Osteoblast (primary cell): Measurements from ENCODE around the gene C11orf68. TPM values are rescaled to one million over a fixed set of nuclear protein-coding genes. Genes with fewer than 3 reads are reported as not detected.

Experiments used
- DNase-seq: peaks from one replicate; pipeline ENCODE4 v3.0.0; 2011; ENCODE audit warnings: low spot score, mixed read lengths; ENCODE audit not compliant: insufficient read length; ENCODE audit errors: missing footprints
- H2AFZ ChIP-seq: 2 replicates; pipeline ENCODE4 v1.6.0; 2011; ENCODE audit warnings: mild to moderate bottlenecking, low read length
- H3K27ac ChIP-seq: 2 replicates; pipeline ENCODE4 v1.5.1; 2011; ENCODE audit warnings: mild to moderate bottlenecking, low read depth, low read length, moderate library complexity
- H3K27me3 ChIP-seq: 2 replicates; pipeline ENCODE4 v1.6.0; 2012; ENCODE audit warnings: mild to moderate bottlenecking, control low read depth, inconsistent platforms, low read length, moderate library complexity; ENCODE audit not compliant: insufficient read depth
- H3K36me3 ChIP-seq: 2 replicates; pipeline ENCODE4 v1.5.1; 2011; ENCODE audit warnings: mild to moderate bottlenecking, low read length, control low read depth, moderate library complexity; ENCODE audit not compliant: insufficient read depth
- H3K4me1 ChIP-seq: 2 replicates; pipeline ENCODE4 v1.5.1; 2011; ENCODE audit warnings: mild to moderate bottlenecking, low read length, control low read depth, moderate library complexity; ENCODE audit not compliant: insufficient read depth
- H3K4me2 ChIP-seq: 2 replicates; pipeline ENCODE4 v1.6.0; 2011; ENCODE audit warnings: mild to moderate bottlenecking, low read length; ENCODE audit not compliant: insufficient read depth
- H3K4me3 ChIP-seq: fragments of 200-600 bp; sonication (generic); 3 replicates; pipeline ENCODE4 v1.5.1; 2012; ENCODE audit warnings: mild to moderate bottlenecking, low read length, inconsistent platforms; ENCODE audit not compliant: insufficient read depth
- H3K79me2 ChIP-seq: 2 replicates; pipeline ENCODE4 v1.6.0; 2012; ENCODE audit warnings: mild to moderate bottlenecking, low read length, control low read depth, inconsistent platforms; ENCODE audit not compliant: insufficient read depth
- H3K9me3 ChIP-seq: 2 replicates; pipeline ENCODE4 v1.5.1; 2011; ENCODE audit warnings: low read depth, low read length, control low read depth
- H4K20me1 ChIP-seq: 2 replicates; pipeline ENCODE4 v1.6.0; 2012; ENCODE audit warnings: mild to moderate bottlenecking, low read length, control low read depth; ENCODE audit not compliant: insufficient read depth
- total RNA-seq: library from RNA; depleted of rRNA; stranded (reverse); fragments of >200 nt; gene quantifications from 2 replicates; pipeline ENCODE4 v1.2.3, GENCODE V29; 2012
- TF ChIP-seq, protein P1 (sequence below): IDR thresholded peaks from 2 replicates; pipeline ENCODE4 v1.5.1; 2011; ENCODE audit warnings: mild to moderate bottlenecking, low read depth, low read length, moderate library complexity; ENCODE audit errors: extremely low read depth

The C11orf68 gene
- total RNA-seq, 1 donor, result 32.9 TPM

DNA sequence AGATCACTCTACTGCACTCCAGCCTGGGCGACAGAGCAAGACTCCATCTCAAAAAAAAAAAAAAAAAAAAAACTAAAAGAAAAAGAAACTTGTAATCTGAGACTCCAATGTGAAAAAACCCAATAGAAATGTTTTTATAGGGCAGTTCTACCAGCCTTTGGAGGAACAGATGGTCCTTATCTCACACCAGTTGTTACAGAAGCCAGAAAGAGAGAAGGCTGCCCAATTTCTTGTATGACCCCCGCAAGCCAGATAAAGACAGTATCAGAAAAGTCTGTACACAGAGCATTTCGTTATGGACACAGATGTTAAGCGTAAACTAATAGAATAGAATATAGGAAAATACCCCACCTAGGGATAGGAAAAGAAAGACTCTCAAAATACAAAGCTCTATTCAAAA is 15.2 kb upstream of the C11orf68 start:
- H4K20me1 ChIP-seq, result no peaks in the 10 kb centered on the region
- no peak overlapping the region for H3K4me3 ChIP-seq
- H2AFZ ChIP-seq, result no peak overlapping the region
- TF ChIP-seq, protein P1, sequence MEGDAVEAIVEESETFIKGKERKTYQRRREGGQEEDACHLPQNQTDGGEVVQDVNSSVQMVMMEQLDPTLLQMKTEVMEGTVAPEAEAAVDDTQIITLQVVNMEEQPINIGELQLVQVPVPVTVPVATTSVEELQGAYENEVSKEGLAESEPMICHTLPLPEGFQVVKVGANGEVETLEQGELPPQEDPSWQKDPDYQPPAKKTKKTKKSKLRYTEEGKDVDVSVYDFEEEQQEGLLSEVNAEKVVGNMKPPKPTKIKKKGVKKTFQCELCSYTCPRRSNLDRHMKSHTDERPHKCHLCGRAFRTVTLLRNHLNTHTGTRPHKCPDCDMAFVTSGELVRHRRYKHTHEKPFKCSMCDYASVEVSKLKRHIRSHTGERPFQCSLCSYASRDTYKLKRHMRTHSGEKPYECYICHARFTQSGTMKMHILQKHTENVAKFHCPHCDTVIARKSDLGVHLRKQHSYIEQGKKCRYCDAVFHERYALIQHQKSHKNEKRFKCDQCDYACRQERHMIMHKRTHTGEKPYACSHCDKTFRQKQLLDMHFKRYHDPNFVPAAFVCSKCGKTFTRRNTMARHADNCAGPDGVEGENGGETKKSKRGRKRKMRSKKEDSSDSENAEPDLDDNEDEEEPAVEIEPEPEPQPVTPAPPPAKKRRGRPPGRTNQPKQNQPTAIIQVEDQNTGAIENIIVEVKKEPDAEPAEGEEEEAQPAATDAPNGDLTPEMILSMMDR, result no peak
- no peak for DNase-seq
- no peaks in the 10 kb centered on the region for H3K79me2 ChIP-seq
- H3K27ac ChIP-seq, result no peak overlapping the region
- no peaks in the 10 kb centered on the region for H3K9me3 ChIP-seq
- H3K4me1 ChIP-seq, result peaks cover 15% of the 10 kb centered on the region
- H3K4me2 ChIP-seq, result no peak overlapping the region
- no peaks in the 10 kb centered on the region for H3K27me3 ChIP-seq
- no peaks in the 10 kb centered on the region for H3K36me3 ChIP-seq

DNA sequence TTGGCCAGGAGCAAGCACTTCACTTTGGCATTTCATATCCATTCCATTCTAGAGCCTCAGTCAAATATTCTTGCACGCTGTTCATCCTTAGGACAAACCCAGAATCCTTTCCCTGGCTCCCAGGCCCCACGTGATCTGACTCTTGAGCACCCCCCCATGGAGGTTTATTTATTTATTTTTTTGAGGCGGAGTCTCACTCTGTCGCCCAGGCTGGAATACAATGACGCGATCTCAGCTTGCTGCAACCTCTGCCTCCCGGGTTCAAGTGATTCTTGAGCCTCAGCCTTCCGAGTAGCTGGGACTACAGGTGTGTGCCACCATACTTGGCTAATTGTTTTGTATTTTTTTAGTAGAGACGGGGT is 13.7 kb upstream of the C11orf68 start:
- Histone ChIP-seq H2AFZ (peak overlapping the region; percentile 67), H3K79me2 (no peaks in the 10 kb centered on the region), H3K36me3 (no peaks in the 10 kb centered on the region), H3K4me3 (no peak overlapping the region), H3K9me3 (no peaks in the 10 kb centered on the region), H3K4me2 (peak overlapping the region; percentile 30), H3K27ac (no peak overlapping the region), H3K27me3 (no peaks in the 10 kb centered on the region), H3K4me1 (peaks cover 21% of the 10 kb centered on the region), H4K20me1 (no peaks in the 10 kb centered on the region)
- TF ChIP-seq, protein P1, result peak; percentile 23
- DNase-seq, result peak; percentile 57

DNA sequence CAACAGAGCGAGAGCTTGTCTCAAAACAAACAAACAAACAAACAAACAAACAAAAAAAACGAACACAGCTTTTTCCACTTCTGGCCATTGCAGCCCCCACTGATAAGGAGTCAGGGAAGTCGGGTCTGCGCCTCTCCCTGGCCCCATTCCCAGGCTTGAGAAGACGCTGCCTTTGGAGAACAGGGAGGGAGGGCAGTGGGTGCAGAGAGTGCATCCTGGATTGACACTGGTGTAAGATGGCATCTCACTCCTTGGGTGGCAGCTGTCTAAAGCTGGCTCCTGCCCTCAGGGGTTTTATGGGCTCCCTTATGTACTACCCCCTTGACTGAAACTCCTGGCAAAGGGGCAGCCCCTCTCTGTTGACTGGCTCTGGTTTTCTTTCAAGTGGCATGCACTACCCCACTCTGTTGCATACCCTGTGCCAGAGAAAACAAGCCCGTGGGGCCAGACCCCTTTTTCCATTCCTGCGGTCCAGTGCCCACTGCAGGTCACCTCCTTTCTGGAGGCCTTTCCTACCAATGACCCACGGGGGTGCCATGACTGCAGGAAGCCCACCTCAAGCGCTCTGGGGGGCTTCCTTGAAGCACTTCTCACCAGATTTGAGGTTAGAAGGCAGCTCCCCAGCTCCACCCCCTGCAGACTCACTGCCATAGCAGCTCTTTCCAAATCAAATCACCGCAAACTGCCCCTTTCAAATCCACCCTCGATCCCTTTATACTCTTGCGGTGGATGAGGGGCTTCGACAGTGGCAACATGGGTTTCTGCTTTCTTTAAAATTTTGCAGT is 13.1 kb upstream of the C11orf68 start:
- Histone ChIP-seq H3K4me2 (peak overlapping the region; percentile 30), H3K9me3 (no peaks in the 10 kb centered on the region), H3K4me3 (no peak overlapping the region), H4K20me1 (no peaks in the 10 kb centered on the region), H3K27me3 (no peaks in the 10 kb centered on the region), H3K4me1 (peaks cover 21% of the 10 kb centered on the region), H3K36me3 (no peaks in the 10 kb centered on the region), H3K79me2 (no peaks in the 10 kb centered on the region), H3K27ac (no peak overlapping the region), H2AFZ (peak overlapping the region; percentile 67)
- TF ChIP-seq, protein P1, result peak; percentile 28
- peak; percentile 59 for DNase-seq

DNA sequence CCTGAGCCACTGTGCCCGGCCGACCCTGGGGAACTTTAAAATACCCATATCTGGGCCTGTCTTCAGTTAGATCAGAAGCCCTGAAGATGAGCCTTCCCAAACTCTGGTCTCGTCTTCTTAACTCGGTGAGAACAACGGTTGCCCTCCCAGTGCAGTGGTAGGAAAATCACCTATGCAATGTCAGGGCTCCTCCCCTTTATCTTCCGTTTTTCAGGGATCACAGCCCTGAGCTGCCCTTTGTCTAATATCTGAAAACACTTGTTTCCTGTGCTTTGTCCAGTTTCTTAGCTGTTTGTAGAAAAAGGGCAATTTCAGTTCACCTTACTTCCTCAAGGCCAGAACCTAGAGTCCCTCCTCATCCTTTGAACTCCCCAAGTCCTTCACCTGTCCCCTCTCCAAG is 9.8 kb upstream of the C11orf68 start:
- Histone ChIP-seq H4K20me1 (no peaks in the 10 kb centered on the region), H3K27me3 (no peaks in the 10 kb centered on the region), H3K4me1 (peaks cover 18% of the 10 kb centered on the region)

More for the DNA sequence above, 9.8 kb upstream of the C11orf68 start:
- no peak overlapping the region for H3K4me2 ChIP-seq
- peak overlapping the region; percentile 60 for H3K27ac ChIP-seq
- no peaks in the 10 kb centered on the region for H3K9me3 ChIP-seq
- TF ChIP-seq, protein P1, result no peak
- no peak overlapping the region for H2AFZ ChIP-seq
- no peak overlapping the region for H3K4me3 ChIP-seq
- H3K79me2 ChIP-seq, result peaks cover 6% of the 10 kb centered on the region
- peaks cover 12% of the 10 kb centered on the region for H3K36me3 ChIP-seq
- DNase-seq, result peak; percentile 51
